ENCODE results near the gene DDX10.

DNA sequence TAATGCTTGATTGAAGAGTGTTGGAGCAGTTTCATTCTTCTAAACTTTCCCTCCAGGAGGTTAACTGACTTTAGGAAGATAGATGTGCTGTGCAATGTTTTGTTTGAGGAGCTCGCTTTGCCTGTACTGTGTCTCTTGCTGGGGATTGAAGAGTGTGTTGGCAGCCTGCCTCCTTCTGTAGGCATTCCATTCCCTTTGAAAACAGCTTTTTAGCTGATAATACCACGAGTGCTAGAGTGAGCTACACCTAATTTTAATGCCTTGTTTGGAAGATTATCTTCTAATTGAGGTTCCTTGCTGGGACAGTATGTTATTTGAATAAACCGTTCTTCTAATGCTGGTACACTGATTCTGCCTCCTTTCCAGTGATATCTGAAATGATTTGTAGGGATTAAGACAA lies 7.2 kb downstream of the DDX10 start:
- TF ChIP-seq, protein P1, sequence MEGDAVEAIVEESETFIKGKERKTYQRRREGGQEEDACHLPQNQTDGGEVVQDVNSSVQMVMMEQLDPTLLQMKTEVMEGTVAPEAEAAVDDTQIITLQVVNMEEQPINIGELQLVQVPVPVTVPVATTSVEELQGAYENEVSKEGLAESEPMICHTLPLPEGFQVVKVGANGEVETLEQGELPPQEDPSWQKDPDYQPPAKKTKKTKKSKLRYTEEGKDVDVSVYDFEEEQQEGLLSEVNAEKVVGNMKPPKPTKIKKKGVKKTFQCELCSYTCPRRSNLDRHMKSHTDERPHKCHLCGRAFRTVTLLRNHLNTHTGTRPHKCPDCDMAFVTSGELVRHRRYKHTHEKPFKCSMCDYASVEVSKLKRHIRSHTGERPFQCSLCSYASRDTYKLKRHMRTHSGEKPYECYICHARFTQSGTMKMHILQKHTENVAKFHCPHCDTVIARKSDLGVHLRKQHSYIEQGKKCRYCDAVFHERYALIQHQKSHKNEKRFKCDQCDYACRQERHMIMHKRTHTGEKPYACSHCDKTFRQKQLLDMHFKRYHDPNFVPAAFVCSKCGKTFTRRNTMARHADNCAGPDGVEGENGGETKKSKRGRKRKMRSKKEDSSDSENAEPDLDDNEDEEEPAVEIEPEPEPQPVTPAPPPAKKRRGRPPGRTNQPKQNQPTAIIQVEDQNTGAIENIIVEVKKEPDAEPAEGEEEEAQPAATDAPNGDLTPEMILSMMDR (IDR thresholded peaks at IDR 0.05; ENCODE audit: low read depth, low read length, poor library complexity, severe bottlenecking) = no peak
- TF ChIP-seq EZH2phosphoT487 (IDR thresholded peaks at IDR 0.05; ENCODE audit: borderline replicate concordance, low read length) = no peak

Data from DOHH2 (cell line).